Central memory CD8-positive, alpha-beta T cell (primary cell): ENCODE data around the gene TARS2.
A peak's percentile ranks its signal among the peaks of the same experiment; 100 is the strongest.

ENCODE experiments used
- ATAC-seq: fragments of 150-1000 bp; cut with Tn5 transposase; replicated peaks from 2 replicates; pipeline ENCODE4 v1.10.0; 2022; ENCODE audit warnings: mild to moderate bottlenecking, moderate FRiP score, moderate number of reproducible peaks; ENCODE audit not compliant: poor library complexity, severe bottlenecking; ENCODE audit errors: extremely low read depth
- DNase-seq, 2 donors: peaks; one replicate each; pipeline ENCODE4 v3.0.0; 2021; ENCODE audit warnings: low spot score in 2 of 2
- H3K27ac Mint-ChIP-seq: one replicate; pipeline ENCODE4 v1.8.0; 2022; ENCODE audit warnings: low read depth, mild to moderate bottlenecking, moderate library complexity, mixed read lengths
- H3K27me3 Mint-ChIP-seq: one replicate; pipeline ENCODE4 v1.8.0; 2022; ENCODE audit warnings: mixed read lengths
- H3K36me3 Mint-ChIP-seq: one replicate; pipeline ENCODE4 v1.8.0; 2022; ENCODE audit warnings: mild to moderate bottlenecking, moderate library complexity, mixed read lengths; ENCODE audit not compliant: insufficient read depth
- H3K4me1 Mint-ChIP-seq: one replicate; pipeline ENCODE4 v1.8.0; 2022; ENCODE audit warnings: mixed read lengths
- H3K4me3 Mint-ChIP-seq: one replicate; pipeline ENCODE4 v1.8.0; 2022; ENCODE audit warnings: mild to moderate bottlenecking, moderate library complexity, mixed read lengths
- H3K9me3 Mint-ChIP-seq: one replicate; pipeline ENCODE4 v1.8.0; 2022; ENCODE audit warnings: mixed read lengths

TARS2 gene

DNA sequence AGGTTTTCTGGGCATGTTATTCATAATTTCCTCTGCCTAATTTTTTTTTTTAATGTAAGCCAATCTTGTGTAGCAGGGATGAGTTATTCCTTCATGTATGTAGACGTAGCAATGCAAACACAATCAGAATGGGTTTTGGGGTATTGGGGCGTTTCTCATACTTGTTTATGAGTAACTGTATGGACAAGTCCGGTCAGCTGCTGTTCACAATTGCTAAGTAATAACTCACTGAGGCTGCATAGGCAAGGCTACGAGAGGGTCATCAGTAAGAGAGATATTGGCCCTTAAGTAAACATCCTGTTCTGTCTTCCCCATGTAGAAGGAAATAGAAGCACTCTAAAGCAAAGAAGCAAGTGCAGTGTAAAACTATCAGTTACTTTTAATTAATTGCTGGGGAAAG is 9.5 kb upstream of the TARS2 start:
- DNase-seq (no peak), ATAC-seq (no peak)
- Mint-ChIP-seq H3K9me3 (no peaks in the 10 kb centered on the region), H3K27me3 (no peaks in the 10 kb centered on the region), H3K4me1 (no peaks in the 10 kb centered on the region), H3K36me3 (peaks cover 5% of the 10 kb centered on the region), H3K4me3 (no peak overlapping the region), H3K27ac (peak overlapping the region; percentile 35)

DNA sequence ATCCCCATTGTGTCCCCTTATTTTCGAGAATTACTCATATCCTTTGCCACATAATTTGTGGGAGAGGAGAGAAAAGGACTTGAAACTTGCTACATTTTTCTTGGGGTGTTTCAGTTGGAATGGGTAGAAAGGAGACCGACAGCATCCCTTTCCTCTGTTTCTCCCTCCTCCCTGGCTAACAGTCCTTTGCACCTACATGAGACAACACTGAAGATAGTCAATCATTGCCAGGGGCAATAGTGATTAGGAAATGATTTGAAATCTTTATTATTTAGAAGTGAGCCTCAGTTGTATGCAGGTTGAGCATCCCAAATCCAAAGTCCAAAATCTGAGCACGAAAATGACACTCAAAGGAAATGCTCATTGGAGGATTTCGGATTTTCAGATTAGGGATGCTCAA is 7.8 kb upstream of the TARS2 start:
- Mint-ChIP-seq H3K27me3 (no peaks in the 10 kb centered on the region), H3K36me3 (peaks cover 3% of the 10 kb centered on the region), H3K4me1 (no peaks in the 10 kb centered on the region), H3K9me3 (no peaks in the 10 kb centered on the region), H3K4me3 (no peak overlapping the region), H3K27ac (no peak overlapping the region)
- no peak for DNase-seq
- ATAC-seq, result no peak

DNA sequence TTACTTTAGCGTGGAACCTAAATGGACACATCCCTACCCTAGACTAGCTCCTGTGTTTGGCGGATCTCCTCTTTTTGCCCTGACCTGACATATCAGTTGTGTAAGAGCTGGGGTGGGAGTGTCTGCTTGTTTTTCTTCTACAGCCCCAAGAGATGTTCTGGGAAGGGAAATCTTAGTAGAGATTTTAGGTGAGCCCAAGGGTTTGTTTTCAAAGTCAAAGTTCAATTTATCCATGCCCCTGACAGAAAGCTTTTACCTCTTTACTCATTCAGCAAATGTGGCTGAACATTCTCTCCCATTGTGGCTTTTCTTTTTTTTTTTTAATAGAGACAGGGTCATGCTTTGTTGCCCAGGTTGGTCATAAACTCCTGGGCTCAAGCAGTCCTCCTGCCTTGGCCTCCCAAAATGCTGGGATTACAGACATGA is 7.3 kb upstream of the TARS2 start:
- no peaks in the 10 kb centered on the region for H3K27me3 Mint-ChIP-seq
- H3K27ac Mint-ChIP-seq, result no peak overlapping the region
- H3K4me1 Mint-ChIP-seq, result no peaks in the 10 kb centered on the region
- ATAC-seq (no peak), DNase-seq (no peak)
- no peaks in the 10 kb centered on the region for H3K9me3 Mint-ChIP-seq
- no peak overlapping the region for H3K4me3 Mint-ChIP-seq
- peaks cover 3% of the 10 kb centered on the region for H3K36me3 Mint-ChIP-seq

DNA sequence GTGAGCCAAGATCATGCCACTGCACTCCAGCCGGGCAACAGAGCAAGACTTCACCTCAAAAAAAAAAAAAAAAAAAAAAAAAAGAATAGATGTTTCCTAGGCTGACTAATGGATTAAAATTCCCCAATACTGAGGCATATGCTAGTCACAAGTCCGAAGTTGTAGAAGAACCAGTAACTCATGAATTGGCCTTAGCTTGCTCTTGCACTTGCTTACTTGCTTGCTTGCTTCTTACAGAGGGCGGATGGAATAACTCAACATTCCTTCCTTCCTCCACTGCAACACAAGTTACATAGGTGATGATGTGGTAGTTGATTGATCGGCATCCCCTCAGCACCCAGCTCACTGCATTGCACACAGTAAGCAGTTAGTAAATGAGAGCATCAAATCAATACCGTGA is 2.8 kb upstream of the TARS2 start:
- peaks cover 22% of the 10 kb centered on the region for H3K4me1 Mint-ChIP-seq
- DNase-seq (no peak), ATAC-seq (no peak)
- H3K27me3 Mint-ChIP-seq, result no peaks in the 10 kb centered on the region
- H3K4me3 Mint-ChIP-seq, result no peak overlapping the region
- H3K9me3 Mint-ChIP-seq, result no peaks in the 10 kb centered on the region
- H3K36me3 Mint-ChIP-seq, result peaks cover 11% of the 10 kb centered on the region
- H3K27ac Mint-ChIP-seq, result no peak overlapping the region

DNA sequence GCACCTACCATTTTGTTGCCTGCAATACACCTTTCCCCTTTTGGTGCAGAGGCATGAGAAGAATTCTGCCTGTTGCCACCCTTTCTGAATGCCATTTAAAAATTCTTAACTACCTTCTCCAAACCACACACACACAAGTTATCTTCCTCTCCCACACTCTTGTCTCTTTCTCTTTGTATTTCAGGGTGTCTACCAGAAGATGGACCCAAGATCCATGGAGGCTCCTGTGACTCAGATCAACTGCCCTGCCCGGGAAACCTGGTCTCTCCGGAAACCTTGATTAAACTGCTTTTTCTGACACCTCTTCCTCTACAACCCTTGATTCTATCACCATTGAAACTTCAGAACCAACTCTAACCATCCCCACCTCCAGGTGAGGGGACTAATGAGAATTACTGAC is 2.4 kb upstream of the TARS2 start:
- no peaks in the 10 kb centered on the region for H3K9me3 Mint-ChIP-seq
- ATAC-seq, result no peak
- no peak overlapping the region for H3K4me3 Mint-ChIP-seq
- DNase-seq, result no peak
- H3K27ac Mint-ChIP-seq, result no peak overlapping the region
- no peaks in the 10 kb centered on the region for H3K27me3 Mint-ChIP-seq
- peaks cover 11% of the 10 kb centered on the region for H3K36me3 Mint-ChIP-seq
- peaks cover 22% of the 10 kb centered on the region for H3K4me1 Mint-ChIP-seq

DNA sequence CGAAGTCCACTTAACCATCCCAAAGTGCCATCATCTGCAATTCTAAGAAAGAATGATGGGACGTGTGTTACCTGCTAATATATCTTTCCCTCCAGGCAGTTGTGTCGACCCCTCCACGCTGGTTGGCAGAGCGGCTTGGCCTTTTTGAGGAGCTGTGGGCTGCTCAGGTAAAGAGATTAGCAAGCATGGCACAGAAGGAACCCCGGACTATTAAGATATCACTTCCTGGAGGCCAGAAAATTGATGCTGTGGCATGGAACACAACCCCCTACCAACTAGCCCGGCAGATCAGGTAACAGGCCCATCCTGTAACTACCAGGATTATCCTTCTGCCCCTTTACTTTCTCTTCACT is 520 bp downstream of the TARS2 start:
- no peak for ATAC-seq
- Mint-ChIP-seq H3K27ac (peak overlapping the region; percentile 92), H3K9me3 (no peaks in the 10 kb centered on the region), H3K36me3 (peaks cover 31% of the 10 kb centered on the region), H3K4me1 (peaks cover 22% of the 10 kb centered on the region), H3K4me3 (peak overlapping the region; percentile 92), H3K27me3 (no peaks in the 10 kb centered on the region)
- no peak for DNase-seq

DNA sequence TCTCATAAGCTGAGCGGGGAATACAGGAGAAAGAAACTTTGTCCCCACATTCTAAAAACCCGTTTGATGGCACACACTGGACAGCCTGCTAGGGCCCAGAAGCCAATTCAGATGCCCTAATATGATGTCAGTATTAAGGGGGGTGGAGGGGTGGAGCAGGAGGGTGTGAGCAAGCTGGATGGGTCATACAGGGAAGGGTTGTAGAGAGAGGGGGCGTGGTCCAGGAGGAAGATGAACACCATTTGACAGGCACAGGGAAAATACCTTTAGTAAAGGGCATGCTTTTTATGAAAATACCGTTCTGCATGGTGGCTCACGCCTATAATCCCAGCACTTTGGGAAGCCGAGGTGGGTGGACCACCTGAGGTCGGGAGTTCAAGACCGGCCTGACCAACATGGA is 6.0 kb downstream of the TARS2 start:
- no peaks in the 10 kb centered on the region for H3K27me3 Mint-ChIP-seq
- ATAC-seq (no peak), DNase-seq (no peak)
- H3K9me3 Mint-ChIP-seq, result no peaks in the 10 kb centered on the region
- H3K36me3 Mint-ChIP-seq, result peaks cover 52% of the 10 kb centered on the region
- H3K4me1 Mint-ChIP-seq, result peaks cover 7% of the 10 kb centered on the region
- H3K27ac Mint-ChIP-seq, result no peak overlapping the region
- no peak overlapping the region for H3K4me3 Mint-ChIP-seq

DNA sequence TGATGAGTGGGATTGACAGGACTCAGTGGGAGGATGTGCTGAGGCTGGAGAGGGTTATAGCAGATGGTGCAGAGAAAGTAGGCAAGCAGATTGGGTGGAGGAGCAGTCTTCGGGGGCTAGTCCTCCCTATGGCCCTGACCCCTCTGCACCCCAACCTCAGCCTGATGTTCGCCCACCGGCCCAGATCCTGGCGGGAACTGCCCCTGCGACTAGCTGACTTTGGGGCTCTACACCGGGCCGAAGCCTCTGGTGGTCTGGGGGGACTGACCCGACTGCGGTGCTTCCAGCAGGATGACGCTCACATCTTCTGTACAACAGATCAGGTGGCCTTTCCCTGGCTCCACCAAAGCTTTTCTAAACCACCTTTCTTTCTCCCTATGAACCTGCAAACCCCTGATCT is 11.1 kb downstream of the TARS2 start:
- no peak overlapping the region for H3K4me3 Mint-ChIP-seq
- ATAC-seq, result no peak
- H3K36me3 Mint-ChIP-seq, result peaks cover 59% of the 10 kb centered on the region
- H3K9me3 Mint-ChIP-seq, result no peaks in the 10 kb centered on the region
- H3K4me1 Mint-ChIP-seq, result no peaks in the 10 kb centered on the region
- DNase-seq, result no peak
- no peak overlapping the region for H3K27ac Mint-ChIP-seq
- H3K27me3 Mint-ChIP-seq, result no peaks in the 10 kb centered on the region

DNA sequence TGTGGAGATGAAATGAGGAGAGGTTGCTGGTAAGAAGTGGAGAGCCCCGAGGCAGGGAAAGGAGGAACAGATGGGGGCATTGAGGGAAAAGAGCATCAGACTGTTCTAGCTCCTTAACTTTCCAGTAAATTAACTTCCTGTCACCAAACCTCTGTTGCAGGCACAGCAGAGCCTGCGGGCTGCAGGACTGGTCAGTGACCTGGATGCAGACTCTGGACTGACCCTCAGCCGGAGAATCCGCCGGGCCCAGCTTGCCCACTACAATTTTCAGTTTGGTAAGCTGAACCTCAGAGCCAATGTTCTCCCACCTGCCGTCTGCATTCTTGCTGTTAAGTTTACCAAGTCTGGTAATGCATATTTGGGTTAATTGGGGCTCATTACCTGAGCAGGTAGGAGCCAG is 18.2 kb downstream of the TARS2 start:
- peaks cover 24% of the 10 kb centered on the region for H3K36me3 Mint-ChIP-seq
- DNase-seq (no peak), ATAC-seq (no peak)
- no peaks in the 10 kb centered on the region for H3K9me3 Mint-ChIP-seq
- no peaks in the 10 kb centered on the region for H3K27me3 Mint-ChIP-seq
- H3K4me1 Mint-ChIP-seq, result peaks cover 11% of the 10 kb centered on the region
- H3K27ac Mint-ChIP-seq, result no peak overlapping the region
- H3K4me3 Mint-ChIP-seq, result no peak overlapping the region

DNA sequence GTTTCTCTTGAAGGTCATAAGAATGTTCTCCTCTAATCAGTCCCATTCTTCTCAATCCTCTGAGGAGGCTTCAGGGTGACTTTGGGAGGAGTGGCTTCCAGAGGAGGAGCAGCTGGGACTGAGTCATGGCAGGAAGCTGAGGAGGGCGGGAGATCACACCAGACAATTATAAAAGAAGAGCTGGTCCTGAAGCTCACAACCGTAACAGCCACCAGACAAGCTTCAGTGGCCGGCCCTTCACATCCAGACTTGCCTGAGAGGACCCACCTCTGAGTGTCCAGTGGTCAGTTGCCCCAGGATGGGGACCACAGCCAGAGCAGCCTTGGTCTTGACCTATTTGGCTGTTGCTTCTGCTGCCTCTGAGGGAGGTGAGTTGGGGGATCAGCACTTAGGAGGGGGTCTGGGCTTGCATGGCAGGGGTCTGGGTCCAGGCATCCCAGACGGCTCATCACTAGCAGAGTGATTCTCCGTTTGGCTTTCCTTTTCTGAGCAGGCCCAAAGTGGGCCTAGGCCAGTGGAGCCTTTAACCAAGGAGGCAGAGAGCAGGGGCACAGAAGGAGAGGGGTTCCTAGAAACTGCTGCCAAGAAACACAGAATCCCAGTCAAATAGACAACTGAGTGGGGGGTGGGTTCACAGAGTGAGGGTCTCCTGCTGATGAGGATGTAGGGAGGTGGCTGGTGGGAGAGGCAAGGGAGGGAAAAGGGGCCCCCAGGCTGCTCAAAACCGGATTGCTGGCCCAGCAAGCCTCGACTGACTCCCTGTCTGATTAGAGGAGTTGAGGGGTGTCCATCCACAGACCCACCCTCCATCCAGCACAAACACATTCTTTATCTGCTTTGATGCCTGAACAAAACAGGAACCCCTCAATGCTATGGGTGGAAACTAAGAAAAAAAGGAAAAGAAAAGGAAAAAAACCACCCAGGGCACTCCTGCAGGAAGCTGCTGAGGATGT is 21.0 kb downstream of the TARS2 start, which contains the start of gene ECM1:
TSS of gene ECM1 (plus strand) at position 198 of the 953 bp plus-strand sequence. CDS start at position 299, 101 bp downstream.
- Mint-ChIP-seq H3K4me3 (no peak within 1 kb of the TSS), H3K36me3 (peaks cover 12% of the 10 kb centered on the region), H3K27me3 (no peaks in the 10 kb centered on the region), H3K9me3 (no peaks in the 10 kb centered on the region), H3K27ac (no peak within 1 kb of the TSS), H3K4me1 (peaks cover 16% of the 10 kb centered on the region)
- DNase-seq (no peak), ATAC-seq (no peak)

DNA sequence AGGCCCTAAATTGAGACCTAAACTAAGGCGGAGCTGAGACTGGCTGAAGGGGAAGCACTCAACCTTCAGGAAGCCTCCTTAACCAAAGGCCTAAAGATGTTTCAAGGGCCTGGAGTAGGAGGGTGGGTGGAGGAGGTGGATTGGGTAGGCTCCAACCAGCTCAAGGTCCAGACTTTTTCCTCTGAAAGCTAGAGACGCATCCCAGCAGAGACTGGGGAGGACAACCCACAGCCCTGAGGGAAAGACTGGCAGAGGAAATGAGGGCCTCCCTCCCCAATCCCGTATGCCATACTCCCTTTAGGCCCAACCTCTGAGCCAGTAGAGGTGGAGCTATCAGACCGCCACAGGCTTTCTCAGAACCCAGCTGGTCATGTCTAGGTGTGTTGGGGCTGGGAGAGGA is 21.8 kb downstream of the TARS2 start:
- DNase-seq, result no peak
- peaks cover 16% of the 10 kb centered on the region for H3K4me1 Mint-ChIP-seq
- H3K27ac Mint-ChIP-seq, result no peak overlapping the region
- no peak overlapping the region for H3K4me3 Mint-ChIP-seq
- no peaks in the 10 kb centered on the region for H3K27me3 Mint-ChIP-seq
- no peak for ATAC-seq
- H3K36me3 Mint-ChIP-seq, result peaks cover 7% of the 10 kb centered on the region
- no peaks in the 10 kb centered on the region for H3K9me3 Mint-ChIP-seq

DNA sequence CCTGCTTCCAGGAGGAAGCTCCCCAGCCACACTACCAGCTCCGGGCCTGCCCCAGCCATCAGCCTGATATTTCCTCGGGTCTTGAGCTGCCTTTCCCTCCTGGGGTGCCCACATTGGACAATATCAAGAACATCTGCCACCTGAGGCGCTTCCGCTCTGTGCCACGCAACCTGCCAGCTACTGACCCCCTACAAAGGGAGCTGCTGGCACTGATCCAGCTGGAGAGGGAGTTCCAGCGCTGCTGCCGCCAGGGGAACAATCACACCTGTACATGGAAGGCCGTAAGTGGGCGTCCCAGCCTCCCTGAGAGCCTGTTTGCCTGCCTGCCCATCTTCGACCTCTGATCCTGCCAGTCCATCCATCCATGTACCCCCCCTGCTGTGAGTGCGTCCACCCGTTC is 24.3 kb downstream of the TARS2 start:
- ATAC-seq (no peak), DNase-seq (no peak)
- no peak overlapping the region for H3K27ac Mint-ChIP-seq
- H3K4me3 Mint-ChIP-seq, result no peak overlapping the region
- H3K4me1 Mint-ChIP-seq, result peaks cover 23% of the 10 kb centered on the region
- H3K36me3 Mint-ChIP-seq, result peaks cover 3% of the 10 kb centered on the region
- H3K9me3 Mint-ChIP-seq, result no peaks in the 10 kb centered on the region
- H3K27me3 Mint-ChIP-seq, result no peaks in the 10 kb centered on the region

DNA sequence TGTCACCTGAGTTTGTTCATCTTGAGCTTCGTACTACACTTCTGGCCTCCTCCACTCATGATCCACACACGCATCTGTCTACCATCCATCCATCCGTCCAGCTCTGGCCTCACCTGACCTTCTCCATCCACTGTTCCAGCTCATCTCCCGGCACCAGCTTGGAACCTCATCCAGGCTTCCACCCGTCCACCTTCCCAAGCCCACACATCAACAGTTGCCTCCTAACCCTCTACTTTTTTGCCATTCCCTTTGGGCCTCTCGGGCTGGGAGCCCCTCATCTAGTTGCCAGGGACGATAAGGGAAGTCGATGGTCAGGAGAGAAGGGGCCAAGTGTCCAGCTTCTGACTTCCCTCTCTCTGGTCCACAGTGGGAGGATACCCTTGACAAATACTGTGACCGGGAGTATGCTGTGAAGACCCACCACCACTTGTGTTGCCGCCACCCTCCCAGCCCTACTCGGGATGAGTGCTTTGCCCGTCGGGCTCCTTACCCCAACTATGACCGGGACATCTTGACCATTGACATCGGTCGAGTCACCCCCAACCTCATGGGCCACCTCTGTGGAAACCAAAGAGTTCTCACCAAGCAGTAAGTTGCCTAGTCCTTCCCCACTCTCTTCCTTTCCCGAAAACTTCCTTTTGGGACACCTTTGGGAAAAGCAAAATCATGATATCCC is 24.9 kb downstream of the TARS2 start:
- no peak for DNase-seq
- Mint-ChIP-seq H3K4me3 (no peak overlapping the region), H3K36me3 (peaks cover 3% of the 10 kb centered on the region), H3K27ac (no peak overlapping the region), H3K9me3 (no peaks in the 10 kb centered on the region), H3K4me1 (peaks cover 24% of the 10 kb centered on the region), H3K27me3 (no peaks in the 10 kb centered on the region)
- ATAC-seq, result no peak
